K562 (cell line): ENCODE measurements around the gene INCA1. TPM values are rescaled to one million over a fixed set of nuclear protein-coding genes. Genes with fewer than 3 reads are reported as not detected.
"Not testable (repeated sequence)": the region's sequence is repeated elsewhere in the genome, so short reads cannot be mapped to it uniquely, and the experiment has no call there.

Experiments
- ATAC-seq: fragments of 200-7000 bp; cut with Tn5 transposase; 3 replicates; pipeline ENCODE4 v1.9.1; 2020; ENCODE audit warnings: moderate library complexity
- BruUV-seq: library from RNA; stranded (reverse); fragments of 400-500 nt; replicated peaks from 2 replicates; lab custom pipeline; 2021; lab: Mats Ljungman, UMichigan
- CTCF ChIA-PET: fragments of 300-600 bp; formaldehyde crosslinking; extraction: SDS; loops from one replicate; lab custom pipeline; 2021; ENCODE audit warnings: low intra/inter-chr PET ratio; lab: Yijun Ruan, JAX
- POLR2A ChIA-PET: fragments of 300-600, 350-650 bp; sonication (Branson Sonifier 250); formaldehyde crosslinking; extraction: SDS; loops from one replicate; lab custom pipeline; 2021; ENCODE audit warnings: antibody characterized with exemption, inconsistent platforms; lab: Yijun Ruan, JAX
- DNase-seq, 4 experiments: peaks; one replicate each; pipeline versions ENCODE4 v3.0.0 to v3.0.0-alpha.2; 2011 to 2018; ENCODE audit warnings: low spot score in 3 of 4, mixed read lengths in 3 of 4; ENCODE audit errors: extremely low read depth in 1 of 4
- FAIRE-seq: peaks from 2 replicates; lab custom pipeline; 2011; peaks lifted over from hg19 to GRCh38; lab: Jason Lieb, UNC
- H2AFZ ChIP-seq: 2 replicates; pipeline ENCODE4 v1.6.0; 2011; ENCODE audit warnings: low read depth, low read length, control low read depth, inconsistent platforms
- H3K27ac ChIP-seq: fragments of 200-600 bp; 3 replicates; pipeline ENCODE4 v1.8.0; 2011; ENCODE audit warnings: low read depth, mild to moderate bottlenecking, control low read depth, inconsistent platforms, low read length, moderate library complexity, mixed read lengths; ENCODE audit errors: extremely low read depth
- H3K27me3 ChIP-seq, 2 experiments: fragments of 300-600 bp in 1 of 2; 2 replicates in 1 of 2; 3 replicates in 1 of 2; pipeline versions ENCODE4 v1.6.0 to v1.8.0; 2011; ENCODE audit warnings: inconsistent platforms in 2 of 2, low read length in 2 of 2, mild to moderate bottlenecking in 1 of 2, mixed read lengths in 1 of 2, moderate library complexity in 1 of 2; ENCODE audit not compliant: control insufficient read depth in 2 of 2, insufficient read depth in 2 of 2
- H3K36me3 ChIP-seq: fragments of 300-600 bp; 3 replicates; pipeline ENCODE4 v1.8.0; 2011; ENCODE audit warnings: mild to moderate bottlenecking, low read length, inconsistent platforms; ENCODE audit not compliant: control insufficient read depth, insufficient read depth
- H3K4me1 ChIP-seq, 2 experiments: fragments of 200-600 bp in 1 of 2; replicated peaks in 1 of 2; 2 replicates in 1 of 2; 3 replicates in 1 of 2; pipeline versions ENCODE4 v1.5.1 to v1.8.0; 2011; ENCODE audit warnings: inconsistent platforms in 2 of 2, low read length in 2 of 2, mild to moderate bottlenecking in 1 of 2, mixed read lengths in 1 of 2, moderate library complexity in 1 of 2; ENCODE audit not compliant: control insufficient read depth in 2 of 2, insufficient read depth in 2 of 2
- H3K4me2 ChIP-seq: 2 replicates; pipeline ENCODE4 v1.6.1; 2011; ENCODE audit warnings: low read length, control low read depth, inconsistent platforms, mixed read lengths; ENCODE audit not compliant: insufficient read depth
- H3K4me3 ChIP-seq: fragments of 200-600 bp; sonication (generic), shearing (Covaris generic); 2 replicates; pipeline ENCODE4 v1.5.1; 2016; ENCODE audit warnings: control low read depth, inconsistent platforms
- H3K79me2 ChIP-seq: fragments of 200-600 bp; 3 replicates; pipeline ENCODE4 v1.8.0; 2011; ENCODE audit warnings: low read length, inconsistent platforms; ENCODE audit not compliant: control insufficient read depth, insufficient read depth
- H3K9ac ChIP-seq, 2 experiments: 2 replicates each; pipeline versions ENCODE4 v1.6.0 to v1.6.1; 2011; ENCODE audit warnings: low read depth in 2 of 2, low read length in 2 of 2, control low read depth in 1 of 2, inconsistent platforms in 1 of 2, mild to moderate bottlenecking in 1 of 2, mixed read lengths in 1 of 2; ENCODE audit not compliant: insufficient read depth in 1 of 2
- H3K9me1 ChIP-seq: one replicate; pipeline ENCODE4 v1.6.0; 2011; ENCODE audit warnings: inconsistent platforms, mild to moderate bottlenecking, low read length, moderate library complexity; ENCODE audit not compliant: control insufficient read depth, insufficient read depth
- H3K9me3 ChIP-seq: replicated peaks from 2 replicates; pipeline ENCODE4 v1.5.1; 2011; ENCODE audit warnings: low read depth, low read length, inconsistent platforms; ENCODE audit not compliant: control insufficient read depth, insufficient read depth
- H4K20me1 ChIP-seq: replicated peaks from 2 replicates; pipeline ENCODE4 v1.6.1; 2011; ENCODE audit warnings: low read length, inconsistent platforms, mixed read lengths; ENCODE audit not compliant: control insufficient read depth, insufficient read depth
- HNRNPUL1 ChIP-seq: fragments of 200-400 bp; formaldehyde crosslinking; IDR thresholded peaks from 2 replicates; pipeline ENCODE4 v1.6.1; 2017; ENCODE audit warnings: low read length
- WGBS: fragments of 100-300 bp; shearing (Covaris generic); methylation state at CpG from one replicate; pipeline ENCODE4 v1.1.6; 2016; ENCODE audit warnings: low coverage, mixed read lengths; ENCODE audit not compliant: insufficient coverage; ENCODE audit errors: missing lambda C conversion rate; 5-methylcytosine and 5-hydroxymethylcytosine counted together
- in situ Hi-C: fragments of 300-500 bp; cut with MboI; formaldehyde crosslinking; loops from 4 replicates; pipeline ENCODE4 v1.15.0; 2018; ENCODE audit warnings: inconsistent platforms, mixed read lengths
- intact Hi-C: fragments of 100-400 bp; cut with micrococcal nuclease; formaldehyde crosslinking; loops from 2 replicates; pipeline ENCODE4 v1.14.2; 2022
- polyA plus RNA-seq, 8 experiments: library from polyadenylated mRNA; depleted of rRNA in 4 of 8; stranded (reverse) in 5 of 8; unstranded in 3 of 8; fragments of >200 nt; fragmentation: Nextera tagmentation in 2 of 8; fragmentation: Illumina TruSeq in 1 of 8; extraction: Ambion mirVana in 2 of 8; extraction: Trizol in 1 of 8; gene quantifications; 2 replicates each; pipeline versions ENCODE4 v1.2.1 to v1.2.3, GENCODE V29; 2011 to 2014; ENCODE audit warnings: inconsistent platforms in 1 of 8, missing spikeins in 1 of 8
- total RNA-seq, 7 experiments: library from RNA; depleted of rRNA in 6 of 7; stranded (reverse); fragments of >200 nt in 6 of 7; fragmentation: Illumina TruSeq in 2 of 7; extraction: Trizol in 2 of 7; gene quantifications; 2 replicates each; pipeline versions ENCODE4 v1.2.1 to v1.2.3, GENCODE V29; 2011 to 2021; ENCODE audit warnings: low replicate concordance in 1 of 7
- TF ChIP-seq, protein P1 (sequence below): fragments of 450-650 bp; formaldehyde crosslinking; IDR thresholded peaks from 2 replicates; pipeline ENCODE4 v1.4.0; 2020; ENCODE audit warnings: mild to moderate bottlenecking, mixed read lengths
- TF ChIP-seq, protein P2 (sequence below): sonication (generic); formaldehyde crosslinking; IDR thresholded peaks from 2 replicates; pipeline ENCODE4 v1.9.0; 2022; ENCODE audit warnings: mild to moderate bottlenecking, missing genetic modification reagents

The INCA1 gene
- total and polyA plus RNA-seq, 9 of the 15 experiments (the other 6 are each of a cell fraction or from before 2014, with no cell fraction given) = 0.08 to 0.50 (median 0.13) TPM; not detected in 4

GRCh38 chr17:5031365-5032082 lies 34.2 kb upstream of the INCA1 start (continued):
- TF ChIP-seq, protein P1, sequence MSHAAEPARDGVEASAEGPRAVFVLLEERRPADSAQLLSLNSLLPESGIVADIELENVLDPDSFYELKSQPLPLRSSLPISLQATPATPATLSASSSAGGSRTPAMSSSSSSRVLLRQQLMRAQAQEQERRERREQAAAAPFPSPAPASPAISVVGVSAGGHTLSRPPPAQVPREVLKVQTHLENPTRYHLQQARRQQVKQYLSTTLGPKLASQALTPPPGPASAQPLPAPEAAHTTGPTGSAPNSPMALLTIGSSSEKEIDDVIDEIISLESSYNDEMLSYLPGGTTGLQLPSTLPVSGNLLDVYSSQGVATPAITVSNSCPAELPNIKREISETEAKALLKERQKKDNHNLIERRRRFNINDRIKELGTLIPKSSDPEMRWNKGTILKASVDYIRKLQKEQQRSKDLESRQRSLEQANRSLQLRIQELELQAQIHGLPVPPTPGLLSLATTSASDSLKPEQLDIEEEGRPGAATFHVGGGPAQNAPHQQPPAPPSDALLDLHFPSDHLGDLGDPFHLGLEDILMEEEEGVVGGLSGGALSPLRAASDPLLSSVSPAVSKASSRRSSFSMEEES (CRISPR knock-in tag) = no peak
- TF ChIP-seq HNRNPUL1 = no peak
- TF ChIP-seq, protein P2, sequence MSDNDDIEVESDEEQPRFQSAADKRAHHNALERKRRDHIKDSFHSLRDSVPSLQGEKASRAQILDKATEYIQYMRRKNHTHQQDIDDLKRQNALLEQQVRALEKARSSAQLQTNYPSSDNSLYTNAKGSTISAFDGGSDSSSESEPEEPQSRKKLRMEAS = peak; percentile 47; the same call in 1 of the 2 replicates

DNA sequence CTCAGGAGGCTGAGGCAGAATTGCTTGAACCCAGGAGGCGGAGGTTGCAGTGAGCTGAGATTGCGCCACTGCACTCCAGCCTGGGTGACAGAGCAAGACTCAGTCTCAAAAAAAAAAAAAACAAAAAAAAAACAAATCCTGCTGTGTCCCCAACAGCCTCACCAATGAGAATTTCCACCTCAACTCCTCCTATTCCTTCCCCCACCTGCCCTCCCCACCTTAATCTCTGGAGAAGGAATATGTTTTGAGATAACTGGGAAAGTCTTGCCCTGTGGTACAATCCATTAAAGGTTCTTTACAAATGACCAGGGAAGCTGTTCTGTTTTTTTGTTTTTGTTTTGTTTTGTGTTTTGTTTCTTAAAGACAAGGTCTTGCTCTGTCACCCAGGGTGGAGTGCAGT lies 32.8 kb upstream of the INCA1 start:
- H2AFZ ChIP-seq, H3K9ac ChIP-seq, H3K9me1 ChIP-seq, H3K4me1 ChIP-seq, H3K4me2 ChIP-seq, H3K9me3 ChIP-seq, intact Hi-C loops, H4K20me1 ChIP-seq, H3K27ac ChIP-seq, DNase-seq, H3K36me3 ChIP-seq, ATAC-seq, H3K4me3 ChIP-seq, H3K79me2 ChIP-seq, in situ Hi-C loops, POLR2A ChIA-PET, FAIRE-seq, BruUV-seq, H3K27me3 ChIP-seq: not testable (repeated sequence)
- 100% methylated on average over 1 of the region's 2 CpGs for WGBS
- CTCF ChIA-PET = interaction anchor here (0.6 kb wide), 1 partner anchor 1388 kb away, joined by 5 read pairs; no protein-coding TSS in a partner anchor
